Activated CD4-positive, alpha-beta T cell treated with anti-CD3 and anti-CD28 coated beads, Interleukin-2, amount 50 U/mL, for 1 hour (primary cell): ENCODE results near the gene TIMM17A.
"Not testable (repeated sequence)": the region's sequence is repeated elsewhere in the genome, so short reads cannot be mapped to it uniquely, and the experiment has no call there.

Source experiments
- DNase-seq: peaks from one replicate; pipeline ENCODE4 v3.0.0-alpha.2; 2020

The TIMM17A gene

GRCh38 chr1:201941420-201942128 lies 13.7 kb upstream of the TIMM17A start:
- DNase-seq, result no peak

DNA sequence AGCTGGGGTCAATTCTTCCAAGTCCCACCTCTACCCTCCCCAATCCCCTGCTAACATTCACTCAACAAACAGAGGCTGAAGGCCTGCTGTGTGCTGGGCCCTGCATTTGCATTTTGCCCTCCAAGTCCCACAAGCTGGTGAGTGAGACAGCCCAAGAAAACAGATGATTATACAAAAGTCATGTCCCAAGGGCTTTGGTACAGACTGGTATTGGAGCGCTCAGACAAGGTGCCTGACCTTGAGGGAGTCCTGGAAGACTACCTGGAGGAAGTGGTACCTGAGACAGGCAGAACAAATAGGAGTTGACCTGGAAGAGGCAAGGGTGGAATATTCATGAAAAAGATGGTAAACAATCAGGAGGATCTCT lies 13.2 kb upstream of the TIMM17A start:
- no peak for DNase-seq

DNA sequence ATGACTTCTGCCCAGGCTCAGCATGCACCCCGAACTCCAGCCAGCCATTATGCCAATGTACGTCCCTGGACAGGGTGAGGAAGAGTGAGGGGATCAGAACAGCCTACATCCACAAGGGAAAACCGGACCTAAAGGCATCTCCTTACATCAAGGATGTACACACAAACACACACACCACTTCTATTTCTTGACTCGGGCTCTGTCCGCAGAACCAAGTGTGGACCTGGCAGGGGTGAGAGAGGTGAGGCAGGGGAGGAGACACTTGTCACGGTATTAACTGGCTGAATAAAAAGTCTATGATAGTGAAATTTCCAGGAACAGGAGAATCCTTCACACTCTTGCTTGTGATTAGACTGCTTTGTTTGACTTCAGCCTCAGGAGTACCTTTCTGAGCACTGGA lies 11.3 kb upstream of the TIMM17A start:
- DNase-seq, result no peak

DNA sequence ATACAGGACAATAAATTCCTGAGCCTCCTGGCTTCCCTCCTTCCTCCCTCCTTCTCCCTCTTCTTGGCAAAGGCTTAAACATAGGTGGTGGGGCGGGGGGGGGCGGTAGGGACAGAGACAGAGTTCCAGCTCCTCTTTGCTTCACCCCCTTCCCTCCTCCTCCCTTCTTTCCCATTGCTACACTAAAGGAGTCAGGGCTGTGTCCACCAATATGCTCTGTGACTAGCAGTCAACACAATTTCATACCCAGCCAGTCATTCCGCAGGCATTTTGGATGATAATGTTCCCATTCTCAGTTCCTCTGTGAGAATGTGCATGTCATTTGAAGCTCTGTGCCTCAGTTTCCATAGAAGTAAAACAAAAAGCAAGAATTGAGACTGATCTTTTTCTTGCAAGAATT lies 10.7 kb upstream of the TIMM17A start:
- no peak for DNase-seq

- DNase-seq, result no peak
Measured at GRCh38 chr1:201945157-201945556, 10.1 kb upstream of the TIMM17A start.

DNA sequence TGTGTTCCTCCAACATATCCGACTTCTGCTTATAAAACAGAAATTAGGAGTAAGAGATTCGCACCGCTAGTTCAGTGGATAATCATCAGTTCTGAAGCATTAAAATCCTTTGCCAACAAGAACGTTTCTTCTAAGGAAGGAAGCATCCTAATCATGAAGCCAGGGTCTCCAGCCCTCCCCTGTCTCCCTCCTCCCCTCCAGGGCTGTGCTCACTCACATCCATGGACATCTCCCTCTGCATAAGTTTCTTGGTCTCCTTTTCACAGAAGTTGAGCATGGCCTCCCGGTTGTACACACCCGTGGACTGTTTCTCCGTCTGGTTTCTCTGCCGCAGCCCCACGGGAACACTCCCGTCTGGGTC lies 9.5 kb upstream of the TIMM17A start:
- DNase-seq, result no peak

- DNase-seq, result no peak
Measured at GRCh38 chr1:201946224-201946908, 8.9 kb upstream of the TIMM17A start, which contains the start of gene LMOD1. Gene LMOD1 (minus strand): TSS chr1:201946548. CDS start chr1:201946340, 208 bp downstream.

- DNase-seq, result no peak
Measured at GRCh38 chr1:201947697-201948008, 7.7 kb upstream of the TIMM17A start.

DNA sequence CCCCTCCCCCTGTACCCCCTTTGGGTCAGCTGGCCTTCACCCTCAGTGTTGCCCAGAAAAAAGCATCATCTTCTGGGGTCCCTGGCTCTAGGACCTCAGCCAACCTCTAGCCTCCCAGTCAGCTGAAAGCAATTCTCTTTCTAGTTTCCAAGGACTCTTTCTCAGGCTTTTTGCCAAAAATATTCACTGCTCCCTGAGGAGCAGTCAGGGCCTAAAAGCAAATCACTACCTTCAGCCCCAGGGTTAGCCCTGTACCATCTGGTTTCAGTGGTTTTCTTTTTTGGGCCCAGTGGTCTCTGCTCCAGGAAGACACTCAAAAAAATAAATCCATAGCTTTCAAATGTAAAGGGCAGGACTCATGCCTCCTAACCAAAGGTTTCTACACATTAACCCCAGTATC lies 5.8 kb upstream of the TIMM17A start:
- DNase-seq, result no peak

- no peak for DNase-seq
Measured at GRCh38 chr1:201954263-201955008, 867 bp upstream of the TIMM17A start.

GRCh38 chr1:201955729-201956143 lies 433 bp downstream of the TIMM17A start:
- no peak for DNase-seq

DNA sequence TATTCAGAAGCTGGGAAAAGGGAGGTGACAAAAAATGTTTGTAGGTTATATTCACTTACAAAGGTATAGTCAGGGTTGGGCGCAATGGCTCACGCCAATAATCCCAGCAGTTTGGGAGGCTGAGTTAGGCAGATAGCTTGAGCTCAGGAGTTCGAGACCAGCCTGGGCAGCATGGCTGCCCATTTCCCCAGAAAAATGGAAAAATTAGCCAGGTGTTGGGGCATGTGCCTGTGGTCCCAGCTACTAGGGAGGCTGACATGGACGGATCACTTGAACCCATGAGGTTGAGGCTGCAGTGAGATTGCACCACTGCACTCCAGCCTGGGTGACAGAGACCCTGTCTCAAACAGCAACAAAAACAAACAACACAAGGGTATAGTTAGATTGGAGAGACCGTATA lies 3.0 kb downstream of the TIMM17A start:
- DNase-seq, result no peak

DNA sequence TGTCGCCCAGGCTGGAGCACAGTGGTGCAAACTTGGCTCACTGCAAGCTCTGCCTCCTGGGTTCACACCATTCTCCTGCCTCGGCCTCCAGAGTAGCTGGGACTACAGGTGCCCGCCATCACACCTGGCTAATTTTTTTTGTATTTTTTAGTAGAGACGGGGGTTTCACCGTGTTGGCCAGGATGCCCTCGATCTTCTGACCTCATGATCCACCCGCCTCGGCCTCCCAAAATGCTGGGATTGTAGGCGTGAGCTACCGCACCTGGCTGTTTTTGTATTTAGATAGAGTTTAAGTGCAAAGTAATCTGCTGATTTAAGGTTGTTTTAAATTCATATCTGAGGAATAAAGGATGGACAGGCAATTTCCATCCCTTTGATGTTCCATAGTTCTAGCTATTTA lies 7.1 kb downstream of the TIMM17A start:
- not testable (repeated sequence) for DNase-seq

- no peak for DNase-seq
Measured at GRCh38 chr1:201964261-201964660, 9.0 kb downstream of the TIMM17A start.

DNA sequence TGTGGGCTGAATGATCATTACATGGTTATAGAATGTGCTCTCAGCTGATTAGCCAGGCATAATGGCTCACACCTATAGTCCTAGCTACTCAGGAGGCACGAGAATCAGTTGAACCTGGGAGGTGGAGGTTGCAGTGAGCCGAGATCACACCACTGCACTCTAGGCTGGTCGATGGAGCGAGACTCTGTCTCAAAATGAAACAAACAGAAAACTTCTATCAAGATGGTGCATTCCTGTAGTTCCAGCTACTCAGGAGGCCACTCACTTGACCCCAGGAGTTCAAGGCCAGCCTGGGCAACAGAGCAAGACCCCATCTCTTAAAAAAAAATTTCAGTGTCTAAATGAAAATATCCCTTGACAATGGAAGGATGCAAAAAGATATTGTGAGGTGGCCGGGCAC lies 10.9 kb downstream of the TIMM17A start:
- DNase-seq, result no peak

DNA sequence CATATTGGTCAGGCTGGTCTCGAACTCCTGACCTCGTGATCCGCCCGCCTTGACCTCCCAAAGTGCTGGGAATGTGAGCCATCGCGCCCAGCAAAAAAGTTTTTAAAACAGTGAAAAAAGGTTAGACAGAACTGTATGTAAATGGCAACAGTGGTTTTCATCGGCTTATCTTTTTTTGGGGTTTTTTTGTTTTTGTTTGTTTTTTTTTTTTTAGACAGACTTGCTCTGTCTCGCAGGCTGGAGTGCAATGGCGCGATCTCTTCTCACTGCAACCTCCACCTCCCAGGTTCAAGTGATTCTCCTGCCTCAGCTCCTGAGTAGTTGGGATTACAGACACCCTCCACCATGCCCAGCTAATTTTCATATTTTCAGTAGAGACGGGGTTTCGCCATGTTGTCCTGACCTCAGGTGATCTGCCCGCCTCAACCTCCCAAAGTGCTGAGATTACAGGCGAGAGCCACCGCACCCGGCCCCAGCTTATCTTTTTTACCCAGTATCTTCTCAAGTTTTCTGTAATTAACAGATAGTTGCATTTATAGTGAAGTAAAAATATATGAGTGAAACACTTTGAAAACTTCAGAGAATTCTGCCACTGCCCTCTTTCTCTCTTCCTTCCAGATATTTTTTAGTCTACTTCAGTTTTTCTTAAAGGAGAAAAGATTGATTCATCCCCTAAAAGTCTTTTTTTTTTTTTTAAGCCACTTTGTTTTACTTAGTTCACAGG lies 13.1 kb downstream of the TIMM17A start:
- no peak for DNase-seq

DNA sequence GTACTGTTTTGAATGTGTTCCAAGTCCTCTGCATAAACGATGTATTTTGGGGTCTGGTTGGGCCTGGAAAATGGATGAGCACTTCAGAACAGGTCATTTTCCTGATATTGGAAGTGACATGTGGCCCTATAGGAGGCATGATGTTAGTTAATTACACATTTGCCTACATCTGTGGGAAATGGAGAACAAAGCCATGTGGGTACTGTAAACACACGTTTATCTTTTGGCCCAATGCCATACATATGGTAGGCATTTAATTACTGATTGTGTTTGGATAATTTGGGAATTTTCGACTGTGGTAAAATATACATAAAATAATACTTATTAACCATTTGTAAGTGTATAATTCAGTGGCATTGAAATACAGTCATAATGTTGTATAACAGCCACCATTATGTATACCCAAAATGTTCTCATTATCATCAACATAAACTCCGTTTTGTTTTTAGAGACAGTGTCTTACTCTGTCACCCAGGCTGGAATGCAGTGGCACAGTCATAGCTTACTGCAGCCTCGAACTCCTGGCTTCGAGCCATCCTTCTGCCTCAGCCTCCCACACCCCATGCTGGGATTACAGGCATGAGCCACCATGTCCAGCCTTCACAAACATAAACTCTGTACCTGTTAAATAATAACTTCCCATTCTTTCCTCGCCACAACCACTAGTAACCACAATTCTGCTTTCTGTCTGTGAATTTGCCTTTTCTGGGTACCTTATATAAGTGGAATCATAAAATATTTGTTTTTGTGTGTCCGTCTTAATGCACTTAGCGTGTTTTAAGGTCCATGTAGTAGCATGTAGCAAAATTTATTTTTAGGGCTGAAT lies 15.2 kb downstream of the TIMM17A start:
- no peak for DNase-seq

DNA sequence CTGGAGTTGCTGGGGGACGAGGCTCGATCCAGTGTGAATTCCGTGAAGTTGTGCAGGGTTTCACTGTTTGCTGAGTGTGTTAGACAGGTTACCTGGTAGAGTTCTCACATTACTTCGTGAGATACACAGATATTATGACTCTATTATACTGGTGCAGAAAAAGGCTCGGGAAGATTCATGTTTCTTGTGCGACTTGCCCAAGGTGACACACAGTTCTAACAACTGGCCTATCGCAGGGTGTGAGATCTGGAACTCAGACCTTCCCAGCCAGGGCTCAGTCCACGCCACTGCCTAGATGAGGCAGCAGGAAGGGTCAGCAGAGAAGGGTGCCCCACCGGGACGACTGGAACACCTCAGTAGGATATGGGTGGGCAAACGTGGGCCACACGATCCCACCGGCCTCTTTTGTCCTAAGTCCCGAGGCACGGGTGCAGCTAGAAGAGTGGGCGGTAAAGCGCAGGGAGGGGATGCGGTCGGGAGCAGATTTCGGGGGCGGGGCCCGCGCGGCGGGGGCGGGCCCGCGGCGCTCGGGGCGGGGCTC lies 26.8 kb downstream of the TIMM17A start:
- peak; percentile 62 for DNase-seq

DNA sequence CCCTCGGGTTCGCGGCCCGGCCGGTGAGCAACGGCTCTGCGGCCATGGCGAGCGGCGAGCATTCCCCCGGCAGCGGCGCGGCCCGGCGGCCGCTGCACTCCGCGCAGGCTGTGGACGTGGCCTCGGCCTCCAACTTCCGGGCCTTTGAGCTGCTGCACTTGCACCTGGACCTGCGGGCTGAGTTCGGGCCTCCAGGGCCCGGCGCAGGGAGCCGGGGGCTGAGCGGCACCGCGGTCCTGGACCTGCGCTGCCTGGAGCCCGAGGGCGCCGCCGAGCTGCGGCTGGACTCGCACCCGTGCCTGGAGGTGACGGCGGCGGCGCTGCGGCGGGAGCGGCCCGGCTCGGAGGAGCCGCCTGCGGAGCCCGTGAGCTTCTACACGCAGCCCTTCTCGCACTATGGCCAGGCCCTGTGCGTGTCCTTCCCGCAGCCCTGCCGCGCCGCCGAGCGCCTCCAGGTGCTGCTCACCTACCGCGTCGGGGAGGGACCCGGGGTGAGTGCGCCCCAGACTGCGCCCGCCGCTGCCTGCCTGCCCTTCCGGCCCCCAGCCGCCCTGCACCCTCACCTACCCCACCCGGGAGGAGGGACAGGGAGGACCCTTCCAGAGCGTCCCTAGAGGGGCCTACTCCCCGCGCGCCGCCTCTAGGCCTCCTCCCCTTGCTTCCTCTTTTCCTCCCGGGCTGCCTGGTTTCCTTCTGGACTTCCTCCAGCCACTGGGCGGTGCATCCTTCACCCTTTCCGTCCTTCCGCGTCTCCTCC lies 27.5 kb downstream of the TIMM17A start, which contains the start of gene RNPEP:
RNPEP (plus strand) TSS at position 26 of the 757 bp plus-strand sequence; CDS start at position 45, 19 bp downstream.
- peak; percentile 53 for DNase-seq

GRCh38 chr1:201983380-201983805 lies 28.1 kb downstream of the TIMM17A start:
- DNase-seq, result no peak

GRCh38 chr1:201984446-201984845 lies 29.1 kb downstream of the TIMM17A start:
- no peak for DNase-seq
